GM19438 (cell line): ENCODE measurements around the gene SIK2.
"Not testable (repeated sequence)": the region's sequence is repeated elsewhere in the genome, so short reads cannot be mapped to it uniquely, and the experiment has no call there.

ENCODE experiments used
- ATAC-seq: cut with Tn5 transposase; IDR thresholded peaks from one replicate; pipeline ENCODE4 v1.9.1; 2021; ENCODE audit warnings: low read depth; ENCODE audit not compliant: unreplicated experiment

The SIK2 gene

DNA sequence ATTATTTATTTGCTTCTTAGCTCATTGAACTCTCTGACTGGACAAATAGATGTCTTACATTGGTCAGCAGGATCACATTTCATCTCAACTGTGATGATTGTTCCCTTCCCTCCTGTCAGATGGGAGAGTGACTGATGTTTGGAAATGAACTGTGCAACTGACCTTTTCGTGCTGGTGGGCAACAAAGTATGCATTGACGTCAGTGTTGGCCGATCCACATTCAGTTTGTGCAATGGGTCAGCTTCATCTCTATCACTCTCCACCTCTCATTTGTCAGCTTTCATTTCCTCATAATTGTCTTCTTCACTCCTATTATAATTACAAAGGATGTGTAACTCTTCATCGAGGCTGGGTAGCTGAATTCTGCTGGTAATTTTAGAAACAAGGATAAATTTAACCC is 92.6 kb downstream of the SIK2 start:
- no peak for ATAC-seq

DNA sequence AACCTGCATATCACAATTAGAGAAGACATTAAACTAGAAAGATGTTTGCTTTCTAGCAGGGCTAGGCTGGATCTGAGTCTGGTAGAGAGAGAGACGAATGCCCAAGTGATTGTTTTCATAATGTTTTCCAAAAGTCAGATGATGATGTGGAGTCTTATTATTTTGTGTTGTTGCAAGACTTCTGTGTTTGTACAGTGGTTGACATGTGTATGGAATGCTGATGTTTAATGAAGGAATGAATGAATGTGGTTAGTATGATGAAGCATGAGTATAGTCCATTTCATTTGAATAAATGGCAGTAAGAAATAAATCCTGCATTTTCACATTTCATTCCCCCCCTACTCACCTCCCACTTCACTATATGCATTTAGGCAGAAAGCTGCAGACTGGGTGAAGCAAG is 94.3 kb downstream of the SIK2 start:
- ATAC-seq, result no peak

DNA sequence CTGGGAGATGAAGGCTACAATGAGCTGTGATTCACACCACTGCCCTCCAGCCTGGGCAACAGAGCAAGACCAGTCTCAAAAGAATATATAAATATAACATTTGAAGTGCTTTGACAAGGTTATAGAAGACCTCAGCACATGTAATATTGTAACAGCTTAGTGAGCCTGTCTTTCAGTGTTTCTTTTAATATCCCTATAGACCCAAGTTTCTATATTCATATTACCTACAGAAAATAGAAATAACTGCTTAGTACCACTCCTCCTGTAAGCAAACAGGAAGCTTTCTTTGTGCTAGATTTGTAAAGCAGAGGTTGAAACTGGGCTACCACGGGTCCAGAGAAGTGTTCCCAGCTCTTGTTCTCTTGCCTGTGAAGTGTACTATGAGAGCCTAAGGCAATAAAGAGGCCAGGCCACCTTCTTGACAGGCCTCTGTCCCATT is 95.7 kb downstream of the SIK2 start:
- ATAC-seq, result peak; percentile 55

DNA sequence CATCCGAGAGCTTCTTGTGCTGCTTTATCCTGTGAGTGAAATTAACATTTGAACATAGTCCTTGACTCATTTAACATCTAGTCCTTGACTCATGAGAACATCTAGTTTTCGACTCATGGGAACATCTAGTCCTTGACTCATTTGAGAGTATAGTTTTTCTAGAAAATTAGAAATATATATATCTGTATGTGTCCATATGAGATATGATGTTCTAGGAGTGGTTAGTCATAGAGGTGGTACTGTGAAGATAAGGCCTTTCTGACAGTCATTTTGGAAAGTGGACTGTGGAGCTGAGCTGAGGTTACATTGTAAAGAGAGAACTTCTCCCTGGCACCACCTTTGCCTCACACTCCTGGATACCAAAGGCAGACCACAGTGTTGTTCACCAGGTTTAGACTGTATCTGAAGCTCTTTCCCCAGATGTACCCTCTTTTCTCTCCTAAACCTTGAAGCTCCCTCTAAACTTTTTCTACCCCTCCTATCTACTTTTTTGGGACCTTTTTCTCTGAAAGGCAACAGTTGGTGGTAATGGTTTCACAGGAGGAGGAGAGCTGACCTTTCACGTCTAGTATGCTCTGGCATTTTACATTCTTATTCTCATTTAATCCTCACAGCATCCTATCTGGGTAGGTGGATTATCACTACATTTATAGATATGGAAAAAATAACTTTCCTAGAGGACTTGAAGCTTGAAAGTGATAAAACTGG is 96.8 kb downstream of the SIK2 start:
- no peak for ATAC-seq

DNA sequence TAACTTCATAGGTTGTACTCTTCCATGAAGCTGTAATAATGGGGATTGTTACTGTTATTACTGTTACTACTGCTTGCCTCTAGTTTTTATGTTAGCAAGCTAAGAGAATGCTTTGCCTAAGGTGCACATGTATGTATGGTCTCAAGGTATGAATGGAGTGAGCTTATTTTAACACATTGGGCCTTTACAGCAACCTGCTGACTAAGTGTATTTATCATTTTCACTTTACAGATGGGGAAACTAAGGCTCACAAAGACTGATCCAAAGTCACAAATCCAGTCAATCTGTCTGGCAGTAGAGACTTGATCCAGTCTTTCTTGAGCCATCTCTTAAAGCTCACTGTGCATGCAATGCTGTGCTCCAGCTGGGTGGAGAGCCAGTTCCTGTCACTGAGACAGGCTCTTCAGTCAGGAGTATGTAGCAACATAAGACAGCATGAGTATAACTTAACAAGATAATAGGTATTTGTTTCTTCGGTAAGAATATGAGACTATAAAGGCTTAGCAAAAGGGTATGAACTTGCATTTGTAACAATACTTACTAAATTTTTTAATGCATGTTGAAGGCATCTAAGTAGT is 97.4 kb downstream of the SIK2 start:
- ATAC-seq, result no peak

DNA sequence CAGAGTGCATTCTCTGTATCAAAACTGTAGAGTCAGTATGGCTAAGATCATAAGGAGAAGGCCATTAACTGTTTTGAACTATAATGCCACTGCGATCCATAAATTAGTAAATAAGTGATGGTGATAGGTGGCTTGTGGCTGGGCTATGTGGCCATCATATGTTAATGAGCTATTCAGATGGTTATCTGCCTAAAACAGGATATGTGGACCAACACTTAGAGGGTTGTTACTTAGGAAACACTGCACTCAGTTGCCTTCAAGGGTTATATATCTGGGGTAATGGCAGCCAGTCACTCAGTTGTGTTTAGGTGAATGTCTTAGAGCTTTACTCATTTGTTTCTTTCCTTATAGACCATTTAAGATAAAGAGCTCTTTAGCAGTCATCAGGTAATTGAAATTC is 97.9 kb downstream of the SIK2 start:
- ATAC-seq, result no peak

DNA sequence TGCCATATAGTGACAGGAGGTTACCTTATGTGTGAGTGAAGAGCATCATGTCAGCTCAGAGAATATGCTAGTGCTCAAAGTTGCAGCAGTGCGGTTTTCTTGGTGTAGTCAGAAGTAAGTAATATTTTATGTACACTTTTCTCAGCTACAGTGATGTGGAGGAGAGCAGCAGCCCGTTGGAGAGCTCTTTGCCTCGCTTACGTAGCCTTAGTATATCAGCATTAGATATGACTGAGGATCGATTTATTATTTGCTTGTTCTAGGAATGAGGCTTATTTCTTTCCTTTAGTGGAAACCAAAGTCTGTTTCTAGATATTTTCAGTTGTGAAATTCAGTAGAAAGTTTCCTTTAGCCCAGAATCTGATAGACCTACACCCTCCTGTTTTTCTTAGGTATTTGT is 100.4 kb downstream of the SIK2 start:
- no peak for ATAC-seq

DNA sequence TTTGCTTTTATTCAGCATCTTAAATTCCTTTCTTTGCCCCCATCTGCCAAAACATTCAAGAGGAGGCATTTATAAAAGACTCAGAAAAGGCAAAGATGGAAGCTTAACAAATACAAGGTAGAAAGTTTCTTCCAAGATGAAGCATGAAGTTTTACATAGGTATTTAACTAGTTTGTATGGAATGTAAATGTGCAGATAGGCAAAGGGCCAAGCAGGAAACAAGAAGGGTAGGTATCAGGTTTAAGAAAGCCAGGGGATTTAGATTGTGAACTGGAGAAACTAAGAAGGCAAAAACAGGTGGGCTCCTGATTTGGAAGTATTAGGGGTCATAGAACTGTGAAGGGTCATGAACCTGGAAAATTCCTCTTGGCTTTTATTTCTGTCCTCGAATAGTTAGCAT is 101.3 kb downstream of the SIK2 start:
- ATAC-seq, result no peak

DNA sequence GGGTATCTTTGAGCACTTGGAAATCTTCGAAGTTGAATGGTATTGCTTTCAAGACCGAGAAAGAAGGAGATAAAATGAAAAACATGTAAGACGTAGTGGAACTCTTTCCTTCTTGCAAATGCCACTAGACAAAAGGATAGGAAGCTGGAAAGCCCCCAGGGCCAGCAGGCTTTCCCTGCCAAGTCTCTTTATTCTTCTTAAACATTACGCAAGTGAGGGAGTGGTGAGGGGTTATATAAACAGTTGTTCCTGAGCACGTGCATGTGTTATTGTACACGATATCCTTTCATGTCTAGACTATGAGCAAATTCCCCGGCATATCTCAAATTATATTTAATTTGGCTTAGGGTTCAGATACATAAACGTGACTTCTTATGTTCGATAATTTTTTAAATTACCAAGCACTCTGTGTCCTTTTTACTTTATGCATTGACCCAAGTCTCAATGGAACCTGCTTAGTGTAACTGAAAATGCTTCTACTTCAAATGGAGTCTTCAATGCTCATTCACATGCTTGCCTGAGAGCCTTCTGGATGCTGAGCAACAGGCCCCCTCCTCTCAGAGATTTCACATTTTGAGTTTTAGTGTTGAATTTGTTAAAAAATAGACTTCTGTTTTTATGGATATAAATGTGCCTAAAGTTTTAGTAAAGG is 104.9 kb downstream of the SIK2 start:
- ATAC-seq, result no peak

DNA sequence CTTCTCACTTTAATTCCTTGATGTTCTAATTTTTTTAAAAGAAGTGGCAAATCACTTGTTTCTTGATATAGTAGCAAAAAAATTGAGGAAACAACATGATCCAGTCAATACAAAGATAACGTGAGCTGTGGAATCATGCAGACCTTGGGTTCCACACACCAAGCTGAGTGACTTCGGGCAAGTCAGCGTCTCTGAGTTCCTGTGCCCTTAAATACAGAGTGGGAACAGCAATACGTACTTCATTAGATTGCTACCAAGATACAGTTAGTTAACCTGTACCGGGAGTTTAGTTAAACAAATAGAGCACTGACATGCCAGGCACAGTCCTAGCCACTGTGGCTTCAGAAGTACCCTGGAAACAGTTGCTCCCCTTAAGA is 105.4 kb downstream of the SIK2 start:
- ATAC-seq, result no peak

DNA sequence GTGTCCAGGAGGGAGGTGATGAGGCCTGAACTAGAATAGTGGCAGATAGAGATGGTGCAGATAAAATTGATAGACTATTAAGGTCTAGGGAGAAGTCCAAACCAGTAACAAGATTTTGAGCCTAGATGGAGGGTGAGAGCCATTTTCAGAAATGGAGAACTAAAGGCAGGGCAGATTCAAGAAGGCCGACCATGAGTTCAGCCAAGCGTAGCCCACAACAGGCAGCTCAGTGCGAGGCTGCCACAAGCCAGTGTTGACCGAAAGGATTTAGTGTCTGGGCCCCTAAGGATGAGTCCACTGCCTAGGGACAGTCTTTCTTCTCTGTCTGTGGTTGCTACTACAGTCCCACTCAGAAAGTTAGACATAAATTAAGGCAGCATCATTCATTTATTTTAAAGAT is 112.3 kb downstream of the SIK2 start:
- ATAC-seq, result no peak

DNA sequence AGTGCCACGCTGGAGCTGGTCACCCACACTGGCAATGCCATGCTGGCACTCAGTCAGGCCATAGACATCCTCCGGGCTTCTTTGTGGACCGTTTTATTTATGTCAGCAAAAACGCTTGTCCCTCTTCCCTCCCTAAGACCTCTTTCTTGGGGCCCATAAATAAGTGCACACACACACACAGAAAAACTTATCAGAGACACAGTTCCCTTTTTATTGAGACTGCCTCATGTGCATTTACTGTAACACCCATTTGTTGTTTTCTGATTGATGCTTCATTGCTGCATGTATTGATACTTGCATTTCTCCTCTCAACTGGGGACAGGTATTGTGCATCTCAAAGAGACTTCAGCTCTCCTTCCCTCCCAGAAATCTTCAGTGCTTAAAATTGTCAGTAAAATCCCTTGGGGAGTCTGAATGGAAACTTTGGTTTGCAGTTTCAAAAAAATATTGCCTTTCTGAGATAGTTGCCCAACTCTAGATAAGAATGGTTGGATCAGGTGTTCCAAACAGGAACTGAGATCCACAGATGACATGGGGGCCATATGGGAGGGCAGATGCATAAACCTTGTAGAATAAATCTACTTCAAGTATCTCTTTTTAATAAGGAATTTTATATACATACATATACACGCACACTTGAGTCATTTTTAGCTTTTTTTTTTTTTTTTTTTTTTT is 113.0 kb downstream of the SIK2 start:
- ATAC-seq, result no peak

DNA sequence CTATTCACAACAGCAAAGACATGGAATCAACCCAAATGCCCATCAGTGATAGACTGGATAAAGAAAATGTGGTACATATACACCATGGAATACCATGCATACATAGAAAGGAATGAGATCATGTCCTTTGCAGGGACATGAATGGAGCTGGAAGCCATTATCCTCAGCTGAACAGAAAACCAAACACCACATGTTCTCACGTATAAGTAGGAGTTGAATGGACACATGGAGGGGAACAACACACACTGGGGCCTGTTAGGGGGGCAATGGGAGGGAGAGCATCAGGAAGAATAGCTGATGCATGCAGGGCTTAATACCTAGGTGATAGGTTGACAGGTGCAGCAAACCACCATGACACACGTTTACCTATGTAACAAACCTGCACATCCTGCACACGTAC is 115.4 kb downstream of the SIK2 start:
- not testable (repeated sequence) for ATAC-seq

DNA sequence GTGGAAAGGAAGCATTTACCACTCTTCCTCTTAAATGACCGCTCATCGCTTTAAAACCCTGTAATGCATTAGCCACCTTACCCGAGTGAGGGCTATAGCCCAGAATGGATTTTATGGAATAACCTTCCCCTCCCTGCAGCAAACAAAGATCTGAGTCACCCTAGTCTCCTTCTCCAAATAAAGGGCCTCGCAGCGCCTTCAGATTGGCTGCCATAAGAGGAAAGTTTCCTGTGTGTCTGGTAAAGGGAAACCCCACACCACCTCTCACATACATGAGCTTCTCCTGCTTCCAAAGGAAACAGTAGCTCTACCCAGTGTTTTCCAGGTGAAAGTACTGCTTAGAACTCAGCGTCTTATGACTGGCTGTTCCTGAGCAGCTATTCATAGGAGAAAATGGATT is 116.2 kb downstream of the SIK2 start:
- ATAC-seq, result no peak

DNA sequence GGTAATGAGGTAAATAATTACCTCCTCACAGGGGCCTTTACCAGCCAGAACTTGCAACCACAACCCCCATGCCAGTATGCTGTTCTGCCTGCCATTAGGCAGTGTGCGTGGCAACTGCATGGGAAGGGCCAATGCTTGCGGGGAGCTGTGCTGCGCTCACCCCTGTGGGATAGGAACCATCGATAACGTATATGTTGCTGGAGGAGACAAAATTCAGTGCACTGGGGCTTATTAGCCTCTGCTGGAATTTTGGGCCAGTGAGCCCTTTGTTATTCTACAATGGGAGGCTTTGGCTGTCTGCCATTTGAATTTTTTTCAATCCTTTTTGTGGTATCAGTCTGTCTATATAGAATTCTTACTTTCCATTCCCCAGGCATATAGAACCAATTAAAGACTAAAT is 116.6 kb downstream of the SIK2 start:
- no peak for ATAC-seq

DNA sequence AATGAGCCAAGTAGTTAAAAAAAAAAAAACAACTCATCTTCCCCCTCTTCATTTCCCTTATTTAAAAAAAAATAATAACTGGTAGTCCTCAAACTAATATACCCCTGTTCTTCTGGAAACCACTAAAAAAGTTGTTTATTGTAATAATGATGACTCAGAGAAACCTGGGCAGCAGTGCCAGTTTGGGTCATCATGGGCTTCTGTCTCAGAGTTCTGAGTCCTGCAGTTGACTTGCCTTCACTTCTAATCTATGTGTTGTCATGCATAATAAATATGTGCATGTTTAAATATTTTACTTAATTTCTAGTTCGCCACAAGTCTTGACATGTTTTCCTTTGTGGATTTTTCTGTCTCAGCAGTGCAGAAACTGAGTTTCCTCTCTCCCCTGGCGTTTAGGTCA is 117.1 kb downstream of the SIK2 start:
- no peak for ATAC-seq

DNA sequence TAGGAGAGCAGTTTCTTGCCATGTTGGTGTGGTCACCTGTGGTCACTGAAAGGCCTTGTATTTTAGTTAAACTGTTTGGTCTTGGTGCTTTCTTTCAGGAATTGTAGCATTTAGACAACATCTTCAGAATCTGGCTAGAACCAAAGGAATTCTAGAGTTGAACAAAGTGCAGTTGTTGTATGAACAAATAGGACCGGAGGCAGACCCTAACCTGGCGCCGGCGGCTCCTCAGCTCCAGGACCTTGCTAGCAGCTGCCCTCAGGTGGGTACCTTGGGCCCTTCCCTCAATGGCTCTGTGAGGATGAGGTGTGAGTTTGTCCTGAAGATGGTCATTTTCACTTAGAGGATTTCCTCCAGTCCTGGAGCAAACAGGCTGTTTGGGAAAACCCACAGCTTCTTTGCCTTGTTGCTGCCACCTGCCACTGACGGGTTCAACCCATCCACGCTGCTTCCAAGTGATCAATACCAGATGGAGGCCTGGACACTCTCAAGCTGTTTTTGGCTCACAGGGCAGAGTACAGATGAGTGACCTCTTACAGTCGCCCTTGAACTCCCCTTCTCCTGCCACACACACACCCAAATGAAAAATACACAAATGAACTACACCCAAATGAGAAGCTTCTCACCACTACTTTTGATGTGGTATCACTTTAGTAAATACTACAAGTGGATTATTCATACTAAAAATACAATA is 118.7 kb downstream of the SIK2 start:
- ATAC-seq, result no peak

DNA sequence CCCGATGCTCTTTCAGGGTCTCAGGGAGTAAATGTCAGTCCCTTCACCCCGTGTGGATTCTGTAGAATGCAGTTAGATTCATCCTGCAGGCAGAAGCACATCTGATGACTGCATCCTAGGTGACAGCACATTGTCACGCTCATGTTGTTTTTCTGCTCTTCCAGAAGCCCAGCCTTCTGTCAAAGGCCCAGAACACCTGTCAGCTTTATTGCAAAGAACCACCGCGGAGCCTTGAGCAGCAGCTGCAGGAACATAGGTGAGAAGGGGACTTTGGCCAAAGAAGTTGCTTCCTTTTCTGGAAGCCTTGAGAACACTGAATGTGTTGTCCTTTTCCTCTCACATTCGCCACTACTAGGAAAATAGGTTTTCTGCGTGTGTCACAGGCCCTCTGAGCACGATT is 120.3 kb downstream of the SIK2 start:
- ATAC-seq, result no peak

DNA sequence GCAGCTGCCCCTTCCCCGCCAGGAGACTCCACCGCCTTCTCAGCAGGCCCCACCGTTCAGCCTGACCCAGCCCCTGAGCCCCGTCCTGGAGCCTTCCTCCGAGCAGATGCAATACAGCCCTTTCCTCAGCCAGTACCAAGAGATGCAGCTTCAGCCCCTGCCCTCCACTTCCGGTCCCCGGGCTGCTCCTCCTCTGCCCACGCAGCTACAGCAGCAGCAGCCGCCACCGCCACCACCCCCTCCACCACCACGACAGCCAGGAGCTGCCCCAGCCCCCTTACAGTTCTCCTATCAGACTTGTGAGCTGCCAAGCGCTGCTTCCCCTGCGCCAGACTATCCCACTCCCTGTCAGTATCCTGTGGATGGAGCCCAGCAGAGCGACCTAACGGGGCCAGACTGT is 121.3 kb downstream of the SIK2 start:
- ATAC-seq, result no peak

DNA sequence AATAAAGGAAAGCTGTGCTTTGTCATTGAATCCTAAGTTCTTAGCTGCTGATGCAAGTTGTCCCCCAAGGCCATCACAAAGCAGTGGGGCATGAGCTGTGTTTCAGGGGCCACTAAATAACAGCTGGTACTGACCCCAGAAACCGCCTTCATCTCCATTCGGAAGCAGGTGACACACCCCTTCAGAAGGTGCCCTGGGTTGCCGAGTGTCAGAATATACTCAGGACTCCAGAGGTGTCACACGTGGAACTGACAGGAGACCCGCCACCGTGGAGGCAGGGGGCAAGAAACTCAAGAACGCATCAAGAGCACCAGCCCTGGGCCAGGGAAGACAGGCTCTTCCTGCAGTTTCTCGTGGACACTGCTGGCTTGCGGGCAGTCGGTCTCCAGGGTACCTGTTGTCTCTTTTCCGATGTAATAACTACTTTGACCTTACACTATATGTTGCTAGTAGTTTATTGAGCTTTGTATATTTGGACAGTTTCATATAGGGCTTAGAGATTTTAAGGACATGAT is 122.4 kb downstream of the SIK2 start:
- ATAC-seq, result no peak

DNA sequence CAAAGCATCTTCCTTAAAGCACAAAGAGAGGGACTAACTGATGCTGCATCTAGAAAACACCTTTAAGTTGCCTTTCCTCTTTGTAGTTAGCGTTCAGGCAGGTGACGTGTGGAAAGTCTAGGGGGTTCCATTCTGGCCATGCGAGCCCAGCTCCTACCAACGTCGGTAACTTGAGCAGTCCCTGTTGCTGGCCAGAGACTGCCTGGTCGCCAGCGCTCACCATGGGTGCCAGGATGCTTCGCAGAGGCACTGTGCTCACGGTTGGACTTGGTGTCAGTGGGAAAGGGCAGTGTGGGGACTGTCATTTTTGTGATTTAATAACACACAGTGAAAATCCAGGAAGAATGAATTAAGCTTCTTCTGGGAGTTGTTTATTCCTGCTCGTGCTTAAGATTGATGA is 123.4 kb downstream of the SIK2 start:
- ATAC-seq, result no peak
